Loucy (cell line): ENCODE data around the gene PLEKHA1.

Experiments
- H2AFZ ChIP-seq: fragments of 200-600 bp; sonication (generic); 2 replicates; pipeline ENCODE4 v1.6.0; 2016; ENCODE audit warnings: antibody characterized with exemption, mild to moderate bottlenecking, low read length, moderate library complexity
- H3F3A ChIP-seq: fragments of 200-600 bp; 2 replicates; pipeline ENCODE4 v1.6.0; 2016; ENCODE audit warnings: antibody characterized with exemption, low read depth, mild to moderate bottlenecking
- H3K27me3 ChIP-seq: fragments of 200-600 bp; sonication (generic); 2 replicates; pipeline ENCODE4 v1.6.1; 2014; ENCODE audit warnings: low read length, mild to moderate bottlenecking; ENCODE audit not compliant: insufficient read depth, poor library complexity, severe bottlenecking
- H3K36me3 ChIP-seq: fragments of 200-600 bp; sonication (generic); 2 replicates; pipeline ENCODE4 v1.6.1; 2016; ENCODE audit warnings: low read length; ENCODE audit not compliant: insufficient read depth
- H3K4me1 ChIP-seq: fragments of 200-600 bp; sonication (generic); 2 replicates; pipeline ENCODE4 v1.5.1; 2014; ENCODE audit warnings: low read length, mild to moderate bottlenecking; ENCODE audit not compliant: insufficient read depth, poor library complexity, severe bottlenecking
- H3K4me2 ChIP-seq: fragments of 200-600 bp; sonication (generic); 2 replicates; pipeline ENCODE4 v1.6.0; 2014; ENCODE audit warnings: antibody characterized with exemption, low read length, low read depth, mild to moderate bottlenecking; ENCODE audit not compliant: poor library complexity, severe bottlenecking
- H3K4me3 ChIP-seq: fragments of 200-600 bp; sonication (generic); 2 replicates; pipeline ENCODE4 v1.5.1; 2014; ENCODE audit warnings: low read length, mild to moderate bottlenecking, mixed read lengths; ENCODE audit not compliant: poor library complexity, severe bottlenecking
- H3K79me2 ChIP-seq: fragments of 200-600 bp; sonication (generic); 2 replicates; pipeline ENCODE4 v1.6.1; 2014; ENCODE audit warnings: low read length; ENCODE audit not compliant: insufficient read depth
- H3K9ac ChIP-seq: fragments of 200-600 bp; sonication (generic); 2 replicates; pipeline ENCODE4 v1.6.0; 2014; ENCODE audit warnings: mild to moderate bottlenecking, low read depth, low read length, moderate library complexity; ENCODE audit not compliant: poor library complexity, severe bottlenecking
- H3K9me2 ChIP-seq: fragments of 200-600 bp; sonication (generic); replicated peaks from 2 replicates; pipeline ENCODE4 v1.6.1; 2016; ENCODE audit warnings: low read depth, low read length, mixed read lengths
- H3K9me3 ChIP-seq: fragments of 200-600 bp; sonication (generic); 2 replicates; pipeline ENCODE4 v1.6.1; 2014; ENCODE audit warnings: mild to moderate bottlenecking, antibody characterized with exemption, low read length, low read depth; ENCODE audit not compliant: insufficient read depth
- H4K20me1 ChIP-seq: fragments of 200-600 bp; sonication (generic); 2 replicates; pipeline ENCODE4 v1.6.0; 2014; ENCODE audit warnings: antibody characterized with exemption, low read length, mild to moderate bottlenecking; ENCODE audit not compliant: insufficient read depth, poor library complexity, severe bottlenecking
- CTCF ChIP-seq: fragments of 200-600 bp; sonication (generic); conservative IDR thresholded peaks from 2 replicates; pipeline ENCODE4 v1.5.1; 2014; ENCODE audit warnings: mild to moderate bottlenecking, antibody characterized with exemption, low read length
- EZH2phosphoT487 ChIP-seq: fragments of 200-600 bp; IDR thresholded peaks from 2 replicates; pipeline ENCODE4 v1.6.1; 2018; ENCODE audit warnings: antibody characterized with exemption, mild to moderate bottlenecking, moderate library complexity, borderline replicate concordance

PLEKHA1 gene

GRCh38 chr10:122455376-122456079, 81.0 kb downstream of the PLEKHA1 start:
- Histone ChIP-seq H2AFZ (no peak overlapping the region), H3K4me2 (no peak overlapping the region), H3K9me2 (no peaks in the 10 kb centered on the region), H3K79me2 (no peaks in the 10 kb centered on the region), H3K27me3 (no peaks in the 10 kb centered on the region), H3K9me3 (no peaks in the 10 kb centered on the region), H4K20me1 (no peaks in the 10 kb centered on the region), H3K4me3 (no peak overlapping the region), H3K9ac (no peak overlapping the region), H3F3A (no peaks in the 10 kb centered on the region), H3K36me3 (no peaks in the 10 kb centered on the region), H3K4me1 (no peaks in the 10 kb centered on the region)
- TF ChIP-seq EZH2phosphoT487 (no peak), CTCF (no peak)

- no peak overlapping the region for H2AFZ ChIP-seq
- no peaks in the 10 kb centered on the region for H3K4me1 ChIP-seq
- no peaks in the 10 kb centered on the region for H3K27me3 ChIP-seq
- no peak overlapping the region for H3K4me2 ChIP-seq
- H3K9me2 ChIP-seq, result no peaks in the 10 kb centered on the region
- H3K9me3 ChIP-seq, result no peaks in the 10 kb centered on the region; the same call in 1 of the 2 replicates
- no peaks in the 10 kb centered on the region for H4K20me1 ChIP-seq
- no peaks in the 10 kb centered on the region for H3K79me2 ChIP-seq
- no peaks in the 10 kb centered on the region for H3F3A ChIP-seq
- no peaks in the 10 kb centered on the region for H3K36me3 ChIP-seq
- H3K4me3 ChIP-seq, result no peak overlapping the region
- TF ChIP-seq CTCF, result no peak
- no peak for TF ChIP-seq EZH2phosphoT487
- H3K9ac ChIP-seq, result no peak overlapping the region
Observed at GRCh38 chr10:122457934-122458333, 83.4 kb downstream of the PLEKHA1 start.

GRCh38 chr10:122458693-122459092, 84.2 kb downstream of the PLEKHA1 start:
- Histone ChIP-seq H3K27me3 (no peaks in the 10 kb centered on the region), H3K79me2 (no peaks in the 10 kb centered on the region), H3K36me3 (no peaks in the 10 kb centered on the region), H3K9ac (no peak overlapping the region), H3K4me3 (no peak overlapping the region), H3K9me2 (no peaks in the 10 kb centered on the region), H3F3A (no peaks in the 10 kb centered on the region), H2AFZ (no peak overlapping the region), H4K20me1 (no peaks in the 10 kb centered on the region), H3K9me3 (no peaks in the 10 kb centered on the region; the same call in 1 of the 2 replicates), H3K4me2 (no peak overlapping the region), H3K4me1 (no peaks in the 10 kb centered on the region)
- TF ChIP-seq CTCF (no peak), EZH2phosphoT487 (no peak)
